Sigmoid colon (tissue), 4 donors: Measurements from ENCODE around the gene IL12RB2.
"Not testable (repeated sequence)": the region's sequence is repeated elsewhere in the genome, so short reads cannot be mapped to it uniquely, and the experiment has no call there.

Source experiments
- CTCF ChIP-seq, 4 experiments: fragments of 450-650 bp in 3 of 4; fragments of 200-600 bp in 1 of 4; IDR thresholded peaks; one replicate each; pipeline ENCODE4 v1.5.1; 2016 to 2019; ENCODE audit warnings: antibody characterized with exemption in 4 of 4, mild to moderate bottlenecking in 3 of 4, moderate library complexity in 2 of 4
- EP300 ChIP-seq, 4 donors: sonication (generic); formaldehyde crosslinking; IDR thresholded peaks; one replicate each; pipeline ENCODE4 v1.6.1; 2017; ENCODE audit warnings: antibody characterized with exemption in 4 of 4
- POLR2A ChIP-seq, 2 donors: fragments of 450-650 bp; IDR thresholded peaks; one replicate each; pipeline ENCODE4 v1.6.1; 2016; ENCODE audit warnings: antibody characterized with exemption in 2 of 2, mild to moderate bottlenecking in 2 of 2, moderate library complexity in 2 of 2
- POLR2AphosphoS5 ChIP-seq, 4 donors: sonication (generic); formaldehyde crosslinking; IDR thresholded peaks; one replicate each; pipeline ENCODE4 v1.6.1; 2017; ENCODE audit warnings: antibody characterized with exemption in 4 of 4

- not testable (repeated sequence) for TF ChIP-seq CTCF, POLR2A, EP300, POLR2AphosphoS5 (IDR thresholded peaks at IDR 0.05)
Observed at GRCh38 chr1:67446014-67446413, 138.3 kb downstream of the IL12RB2 start.
